ENCODE measurements around the gene TSPAN14.
A peak's percentile ranks its signal among the peaks of the same experiment; 100 is the strongest.
"Not testable (repeated sequence)": the region's sequence is repeated elsewhere in the genome, so short reads cannot be mapped to it uniquely, and the experiment has no call there.

Gene TSPAN14

GRCh38 chr10:80453842-80454512 lies at the start of gene TSPAN14:
Gene TSPAN14 (plus strand): TSS chr10:80454310. CDS start chr10:80489234, 34,924 bp downstream.
- DNase-seq, result peak; percentile 33

GRCh38 chr10:80405035-80405434 lies 49.1 kb upstream of the TSPAN14 start:
- no peak for DNase-seq

GRCh38 chr10:80405626-80406025 lies 48.5 kb upstream of the TSPAN14 start:
- DNase-seq, result no peak

GRCh38 chr10:80406204-80406603 lies 47.9 kb upstream of the TSPAN14 start:
- DNase-seq, result no peak

GRCh38 chr10:80407812-80408241 lies 46.3 kb upstream of the TSPAN14 start:
- peak; percentile 41 for DNase-seq

GRCh38 chr10:80408242-80409101 lies 45.6 kb upstream of the TSPAN14 start, which contains the start of gene PRXL2A:
Gene PRXL2A (plus strand): TSS chr10:80408551. CDS start chr10:80420468, 11,917 bp downstream.
- DNase-seq, result peak; percentile 68

- DNase-seq, result no peak
Measured at GRCh38 chr10:80409121-80409520, 45.0 kb upstream of the TSPAN14 start.

- no peak for DNase-seq
Measured at GRCh38 chr10:80410122-80410521, 44.0 kb upstream of the TSPAN14 start.

- DNase-seq, result no peak
Measured at GRCh38 chr10:80410578-80411145, 43.4 kb upstream of the TSPAN14 start.

- DNase-seq, result no peak
Measured at GRCh38 chr10:80411267-80411668, 42.8 kb upstream of the TSPAN14 start.

- DNase-seq, result no peak
Measured at GRCh38 chr10:80411681-80412220, 42.4 kb upstream of the TSPAN14 start.

GRCh38 chr10:80412486-80412885 lies 41.6 kb upstream of the TSPAN14 start:
- DNase-seq, result no peak

GRCh38 chr10:80413271-80413996 lies 40.7 kb upstream of the TSPAN14 start:
- DNase-seq, result no peak

GRCh38 chr10:80414142-80414895 lies 39.8 kb upstream of the TSPAN14 start:
- no peak for DNase-seq

- no peak for DNase-seq
Measured at GRCh38 chr10:80415734-80416478, 38.2 kb upstream of the TSPAN14 start.

- no peak for DNase-seq
Measured at GRCh38 chr10:80416479-80417098, 37.5 kb upstream of the TSPAN14 start.

GRCh38 chr10:80417256-80417655 lies 36.9 kb upstream of the TSPAN14 start:
- DNase-seq, result not testable (repeated sequence)

- no peak for DNase-seq
Measured at GRCh38 chr10:80421050-80421706, 32.9 kb upstream of the TSPAN14 start.

- DNase-seq, result no peak
Measured at GRCh38 chr10:80421707-80422536, 32.2 kb upstream of the TSPAN14 start.

All from NCI-H1105 treated with DMSO at 0.1 percent for 48 hours (cell line).